HG03045 (cell line): ENCODE data around the gene NMRK2.
A peak's percentile ranks its signal among the peaks of the same experiment; 100 is the strongest.
"Not testable (repeated sequence)": the region's sequence is repeated elsewhere in the genome, so short reads cannot be mapped to it uniquely, and the experiment has no call there.

Experiments used
- ATAC-seq: cut with Tn5 transposase; IDR thresholded peaks from one replicate; pipeline ENCODE4 v1.9.1; 2021; ENCODE audit warnings: mild to moderate bottlenecking, moderate library complexity; ENCODE audit not compliant: unreplicated experiment

The NMRK2 gene

DNA sequence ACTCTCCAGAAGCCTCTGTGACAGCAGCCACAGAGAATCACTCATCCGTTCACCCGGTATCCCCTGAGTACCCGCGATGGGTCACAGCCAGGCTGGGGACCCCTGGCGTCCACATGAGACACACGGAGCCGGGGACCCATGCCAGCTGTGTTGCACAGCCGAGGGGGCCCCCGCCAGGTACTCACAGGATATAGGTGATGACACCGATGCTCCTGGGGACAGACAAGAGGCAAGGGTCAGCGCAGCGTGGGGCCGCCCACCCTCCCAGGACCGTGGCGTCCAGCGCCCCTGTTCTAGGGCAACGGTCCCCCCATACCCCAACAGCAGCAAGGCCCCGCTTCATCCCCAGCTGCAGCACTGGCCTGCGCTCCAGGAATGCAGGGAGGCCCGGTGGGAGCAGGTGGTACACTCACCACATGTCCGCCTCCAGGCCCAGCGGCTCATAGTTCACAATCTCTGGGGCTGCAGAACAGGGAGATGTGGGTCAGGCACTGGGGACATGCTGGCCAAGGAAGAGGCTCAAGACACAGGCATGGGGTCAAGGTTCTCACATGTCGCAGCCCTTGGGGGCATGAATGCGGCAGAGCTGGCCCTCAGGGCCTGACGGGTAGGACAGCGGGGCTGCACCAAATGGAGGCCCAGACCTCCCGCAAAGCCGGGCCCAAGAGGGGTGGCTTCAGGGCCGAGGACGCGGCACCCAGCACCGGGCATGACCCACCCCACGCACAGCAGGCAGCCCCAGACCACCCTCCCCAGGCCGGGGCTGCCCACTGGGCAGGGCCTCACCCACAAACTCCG is 30.8 kb downstream of the NMRK2 start:
- no peak for ATAC-seq

DNA sequence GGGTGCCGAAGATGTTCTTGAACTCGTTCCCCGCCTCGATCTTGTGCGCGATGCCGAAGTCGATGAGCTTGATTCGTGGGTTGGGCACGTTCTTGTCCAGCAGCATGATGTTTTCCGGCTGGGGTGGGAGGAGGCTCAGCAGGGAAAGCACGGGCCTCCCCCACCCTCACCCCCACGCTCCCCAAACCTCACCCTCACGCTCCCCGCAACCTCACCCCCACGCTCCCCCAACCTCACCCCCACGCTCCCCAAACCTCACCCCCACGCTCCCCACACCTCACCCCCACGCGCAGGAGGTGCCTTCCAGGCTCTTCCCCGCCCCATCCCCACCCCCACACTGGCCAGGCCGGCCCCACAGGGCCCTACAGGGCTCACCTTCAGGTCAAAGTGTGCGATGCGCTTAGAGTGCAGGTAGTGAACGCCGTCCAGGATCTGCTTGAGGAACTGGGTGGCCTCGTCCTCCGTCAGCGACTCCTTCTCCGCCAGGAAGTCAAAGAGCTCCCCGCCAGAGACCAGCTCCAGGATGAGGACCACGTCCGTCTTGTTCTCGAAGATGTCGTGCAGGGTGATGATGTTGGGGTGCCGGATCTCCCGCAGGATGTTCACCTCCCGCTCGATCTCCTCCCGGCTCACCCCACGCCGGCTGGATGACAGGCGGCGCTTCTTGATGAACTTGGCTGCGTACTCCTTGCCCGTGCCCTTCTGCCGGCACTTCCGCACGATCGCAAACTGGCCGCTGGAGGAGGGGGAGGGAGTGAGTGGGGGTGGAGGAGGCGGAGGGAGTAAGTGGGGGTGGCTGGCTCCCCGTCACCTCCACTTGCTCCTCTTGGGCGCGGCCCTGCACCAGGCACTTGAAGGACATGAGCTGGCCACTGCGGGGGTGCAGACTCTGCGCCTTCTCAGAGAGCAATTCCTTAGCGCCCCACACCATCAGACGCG is 31.7 kb downstream of the NMRK2 start:
- ATAC-seq = no peak

DNA sequence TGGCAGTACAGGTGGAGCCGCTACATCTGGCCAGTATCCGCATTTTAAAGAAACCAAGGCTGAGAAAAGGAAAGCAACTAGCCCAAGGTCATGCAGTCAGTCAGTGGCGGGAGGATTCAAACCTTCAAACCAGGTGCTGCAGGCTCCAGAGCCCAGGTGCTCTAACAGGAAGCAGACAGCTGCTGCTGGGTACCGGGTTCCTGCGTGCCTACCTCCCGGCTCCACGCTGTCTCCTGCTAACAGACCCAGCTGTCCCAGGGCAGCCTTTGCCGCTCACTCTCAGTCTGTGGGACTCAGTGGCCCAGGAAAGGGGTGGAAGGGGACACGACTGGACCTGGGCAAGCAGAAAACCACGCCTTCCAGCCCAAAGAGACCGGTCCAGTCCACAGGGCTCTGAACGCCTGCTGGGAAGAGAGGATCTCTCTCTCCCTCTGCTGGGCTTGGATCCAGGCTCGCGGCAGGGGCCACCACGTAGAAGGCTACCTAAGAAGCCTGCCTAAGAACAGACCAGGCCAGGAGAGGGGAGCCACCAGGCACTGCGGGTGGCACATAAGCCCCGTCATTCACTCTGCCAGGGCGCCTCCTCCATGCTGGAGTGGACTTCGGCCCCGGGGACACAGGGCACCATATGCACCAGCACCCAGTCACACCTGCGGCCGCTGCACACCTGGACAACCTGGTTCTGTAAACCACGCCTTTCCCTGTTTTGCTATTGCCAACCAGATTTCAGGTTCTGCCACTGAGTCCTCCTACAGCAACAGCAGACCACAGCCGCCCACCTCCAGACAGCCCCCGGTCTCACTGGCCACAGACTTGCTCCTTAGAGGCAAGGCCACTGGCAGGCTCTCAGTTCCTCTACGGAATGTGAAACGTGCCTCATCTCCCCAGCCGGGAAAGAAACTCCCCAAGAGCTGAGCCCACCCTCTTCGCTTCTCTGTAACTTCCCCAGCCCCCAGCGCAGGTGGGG is 33.5 kb downstream of the NMRK2 start:
- ATAC-seq = no peak

DNA sequence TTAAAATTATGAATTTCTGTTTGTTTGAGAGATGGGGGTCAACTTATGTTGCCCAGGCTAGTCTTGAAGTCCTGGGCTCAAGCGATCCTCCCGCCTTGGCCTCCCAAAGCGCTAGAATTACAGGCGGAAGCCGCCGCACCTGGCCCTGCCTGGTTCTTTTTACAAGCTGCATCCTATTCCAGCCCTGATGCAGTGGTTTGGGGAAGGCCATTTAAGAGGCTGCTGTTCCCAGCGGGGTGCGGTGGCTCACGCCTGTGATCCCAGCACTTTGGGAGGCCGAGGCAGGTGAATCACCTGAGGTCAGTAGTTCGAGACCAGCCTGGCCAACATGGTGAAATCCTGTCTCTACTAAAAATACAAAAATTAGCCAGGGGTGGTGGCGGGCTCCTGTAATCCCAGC is 35.1 kb downstream of the NMRK2 start:
- ATAC-seq = not testable (repeated sequence)

DNA sequence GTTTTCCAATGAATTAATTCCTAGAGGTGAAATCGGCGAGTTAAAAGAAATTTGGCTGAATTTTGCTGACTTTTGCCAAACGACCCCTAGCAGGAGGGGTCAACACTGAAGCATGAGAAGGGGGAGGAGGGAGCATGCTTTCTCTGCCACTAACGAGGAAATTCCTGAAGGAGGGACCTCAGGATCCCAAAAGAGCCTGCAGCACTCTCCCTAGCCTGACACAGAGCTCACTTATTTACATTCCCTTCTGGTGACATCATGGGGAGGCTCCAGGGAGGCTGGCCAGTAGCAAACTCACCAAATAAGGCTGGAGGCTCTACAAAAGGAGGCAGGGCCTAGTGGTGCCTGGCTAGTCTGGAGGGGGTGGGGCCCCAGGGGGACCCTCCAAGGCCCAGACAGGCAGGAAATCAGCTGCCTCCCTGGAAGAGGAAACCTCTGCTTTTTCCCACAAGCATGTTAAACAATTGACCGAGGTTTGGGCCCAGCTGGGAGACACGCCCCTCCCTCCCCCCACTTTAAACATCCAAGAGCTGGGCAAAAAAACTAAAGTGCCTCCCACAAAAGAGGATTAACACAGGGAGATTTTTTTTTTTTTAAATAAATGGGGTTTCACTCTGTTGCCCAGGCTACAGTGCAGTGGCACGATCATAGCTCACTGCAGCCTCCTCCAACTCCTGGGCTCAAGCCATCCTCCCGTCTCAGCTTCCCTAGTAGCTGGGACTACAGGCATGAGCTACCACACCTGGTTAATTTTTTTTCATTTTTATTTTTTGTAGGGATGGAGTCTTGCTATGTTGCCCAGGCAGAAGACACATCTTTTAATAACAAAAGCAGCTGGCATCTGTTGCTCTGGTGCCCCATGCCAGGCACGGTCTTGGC is 35.9 kb downstream of the NMRK2 start:
- no peak for ATAC-seq

DNA sequence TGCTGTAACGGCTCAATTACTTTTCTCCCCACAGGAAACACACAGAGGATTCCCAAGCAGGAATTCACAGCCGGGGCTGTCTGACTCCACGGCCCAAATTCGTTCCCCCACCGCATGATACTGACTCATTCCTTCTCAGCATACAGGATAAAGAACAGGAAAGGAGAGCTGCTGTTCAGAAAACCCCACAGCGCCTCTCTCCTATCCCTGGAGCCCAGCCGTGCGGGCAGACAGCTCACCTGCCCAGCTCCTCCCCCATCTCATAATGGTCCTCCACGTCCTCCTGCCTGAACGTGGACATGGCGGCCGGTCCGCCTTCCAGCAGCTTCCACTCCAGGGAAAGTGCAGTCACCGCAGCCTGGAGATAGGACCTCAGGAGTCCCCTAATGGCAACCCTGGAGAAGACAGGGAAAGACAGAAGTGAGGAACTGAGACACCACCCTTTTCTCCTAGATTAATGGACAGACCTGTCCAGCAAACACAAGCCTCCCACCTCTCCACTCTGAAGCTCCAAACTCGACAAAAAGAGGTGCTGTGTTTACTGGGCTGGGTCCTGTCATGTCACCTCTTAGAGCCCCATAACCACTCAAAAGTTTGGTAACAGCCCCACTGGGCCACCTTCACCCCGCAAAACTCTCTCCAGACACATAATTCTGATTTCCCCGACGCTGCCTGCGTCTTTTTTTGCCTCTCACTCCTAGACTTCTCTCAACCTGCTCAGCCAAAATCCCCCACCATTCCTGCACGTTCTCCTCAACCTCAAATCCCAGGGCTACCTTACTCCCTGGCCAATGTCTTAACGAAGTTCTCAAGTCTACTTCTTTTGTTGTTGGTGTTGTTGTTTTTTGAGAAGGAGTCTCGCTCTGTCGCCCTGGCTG is 36.8 kb downstream of the NMRK2 start:
- no peak for ATAC-seq

DNA sequence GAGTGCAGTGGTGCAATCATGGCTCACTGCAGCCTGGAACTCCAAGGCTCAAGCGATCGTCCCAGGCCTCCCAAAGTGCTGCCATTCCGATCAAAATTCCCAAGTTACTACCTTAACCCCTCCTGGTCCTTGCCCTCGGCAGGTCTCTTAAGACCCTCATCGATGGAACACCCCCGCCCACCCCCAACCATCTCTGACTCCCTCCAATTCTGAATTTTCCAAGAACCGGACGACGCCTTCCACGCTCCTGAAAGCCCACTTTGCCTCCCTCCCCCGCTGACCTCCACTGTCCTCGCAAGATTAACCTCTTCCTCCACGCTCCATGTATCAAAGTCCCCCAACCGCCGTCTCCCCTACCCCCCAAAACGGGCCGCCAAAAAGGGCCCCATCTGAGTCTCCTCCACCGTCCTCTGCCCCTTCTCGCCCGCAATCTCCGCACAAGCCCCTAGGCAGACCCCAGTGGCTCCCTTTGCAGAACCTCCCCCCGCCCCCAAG is 37.5 kb downstream of the NMRK2 start:
- ATAC-seq = no peak

DNA sequence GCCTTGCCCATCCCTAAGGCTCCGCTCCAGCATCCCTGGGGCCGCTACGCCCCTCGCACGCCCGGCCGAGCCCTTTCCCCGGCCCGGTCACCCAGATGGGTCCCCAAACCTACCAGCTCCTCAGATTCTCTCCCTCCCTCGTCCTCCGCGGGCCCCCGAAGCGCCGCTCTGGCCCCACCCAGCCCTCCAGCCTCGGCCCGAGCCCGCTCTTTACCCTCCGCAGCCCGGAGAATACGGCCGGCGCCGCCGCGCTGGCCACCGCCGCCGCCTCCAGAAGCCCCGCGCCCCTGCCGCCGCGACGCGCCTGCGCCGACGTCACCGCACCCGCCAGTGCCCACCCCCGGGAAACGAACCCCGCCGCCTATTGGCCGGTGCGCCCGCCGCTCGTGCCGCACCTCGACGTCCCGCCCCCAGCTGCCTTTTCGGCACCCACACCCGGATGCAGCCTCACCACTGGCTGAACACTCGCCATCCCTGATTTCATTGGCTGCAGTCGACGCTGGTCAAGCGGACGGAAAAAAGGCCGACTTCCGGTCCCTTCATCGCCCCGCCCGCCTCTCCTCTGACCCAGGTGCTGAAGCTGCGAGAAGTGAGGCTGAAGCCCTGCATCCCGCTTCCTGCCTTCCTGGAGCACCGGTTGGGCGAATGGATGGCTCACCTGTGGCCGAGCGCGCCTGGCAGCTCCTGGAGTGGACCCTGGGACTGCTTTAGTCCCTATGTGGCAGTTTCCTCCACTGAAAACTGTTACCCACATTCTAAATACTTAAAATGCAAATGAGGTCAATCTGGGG is 38.1 kb downstream of the NMRK2 start, which contains the start of gene DAPK3:
TSS of gene DAPK3 (minus strand) at position 292 of the 791 bp plus-strand sequence. CDS start 1,364 bp downstream, outside the sequence.
- peak; percentile 91 for ATAC-seq

DNA sequence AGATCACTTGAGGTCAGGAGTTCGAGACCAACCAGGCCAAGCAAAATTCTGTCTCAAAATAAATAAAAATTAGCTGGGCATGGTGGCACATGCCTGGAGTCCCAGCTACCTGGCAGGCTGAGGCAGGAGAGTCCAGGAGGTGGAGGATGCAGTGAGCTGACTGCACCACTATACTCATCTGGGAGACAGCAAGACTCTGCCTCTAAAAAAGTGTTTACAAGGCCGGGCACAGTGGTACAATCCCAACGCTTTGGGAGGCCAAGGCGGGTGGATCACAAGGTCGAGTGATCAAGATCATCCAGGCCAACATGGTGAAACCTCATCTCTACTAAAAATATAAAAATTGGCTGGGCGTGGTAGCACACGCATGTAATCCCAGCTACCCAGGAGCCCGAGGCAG is 42.3 kb downstream of the NMRK2 start:
- ATAC-seq = no peak

DNA sequence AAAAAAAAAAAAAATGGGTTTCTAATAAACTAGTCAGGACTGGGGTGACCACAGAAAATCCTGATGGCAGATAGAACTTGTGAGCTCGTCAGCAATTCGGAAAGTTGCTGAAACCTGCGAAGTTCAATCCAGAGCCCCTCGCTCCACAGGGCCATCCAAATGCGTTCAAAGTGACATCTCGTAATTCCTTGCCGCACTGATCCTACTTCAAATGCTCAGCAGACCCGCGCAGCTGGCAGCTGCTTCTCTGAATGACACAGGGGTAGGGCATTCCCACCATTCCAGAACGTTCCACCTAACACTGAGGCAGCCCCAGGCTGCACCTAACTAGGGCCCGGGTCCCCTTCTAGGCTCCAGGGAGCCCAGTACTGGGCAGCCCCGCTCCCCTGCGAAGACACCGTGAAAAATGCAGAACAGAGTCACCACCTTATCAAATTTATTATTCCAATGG is 42.8 kb downstream of the NMRK2 start:
- ATAC-seq = no peak

DNA sequence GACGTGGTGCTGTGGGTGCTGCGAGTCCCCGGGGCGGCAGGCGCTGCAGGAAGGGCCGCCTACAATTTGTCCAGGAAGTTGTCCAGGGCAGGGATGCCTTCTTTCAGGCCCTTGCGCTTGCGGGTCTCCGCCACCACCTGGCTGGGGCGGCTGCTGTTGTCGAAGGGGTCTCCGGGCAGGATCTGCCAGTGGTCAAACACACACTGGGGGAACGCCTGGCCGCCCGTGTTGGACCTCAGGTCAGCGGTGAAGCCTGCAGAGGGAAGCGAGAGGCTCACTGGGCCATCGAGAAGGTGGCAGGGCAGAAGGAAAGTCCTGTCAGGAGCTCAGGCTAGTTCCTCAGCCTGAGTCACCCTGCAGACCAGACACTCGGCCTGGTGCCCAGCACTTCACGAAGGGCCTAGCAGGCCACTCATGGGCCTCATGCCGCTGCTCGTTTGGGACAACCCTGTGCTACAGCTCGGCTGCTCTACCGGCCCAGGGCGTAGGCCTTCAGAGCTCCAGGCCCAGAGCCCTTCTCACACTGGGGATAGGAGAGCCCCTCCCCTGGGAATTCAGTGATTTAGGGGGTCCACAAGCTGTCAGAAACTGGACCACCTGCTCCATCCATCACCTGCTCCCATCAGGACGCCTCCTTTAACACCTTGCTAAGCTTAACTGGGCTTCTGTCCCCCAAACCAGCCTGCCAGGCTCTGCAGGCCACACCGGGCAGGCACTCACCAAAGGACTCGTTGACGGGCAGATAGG is 43.8 kb downstream of the NMRK2 start:
- ATAC-seq = no peak

DNA sequence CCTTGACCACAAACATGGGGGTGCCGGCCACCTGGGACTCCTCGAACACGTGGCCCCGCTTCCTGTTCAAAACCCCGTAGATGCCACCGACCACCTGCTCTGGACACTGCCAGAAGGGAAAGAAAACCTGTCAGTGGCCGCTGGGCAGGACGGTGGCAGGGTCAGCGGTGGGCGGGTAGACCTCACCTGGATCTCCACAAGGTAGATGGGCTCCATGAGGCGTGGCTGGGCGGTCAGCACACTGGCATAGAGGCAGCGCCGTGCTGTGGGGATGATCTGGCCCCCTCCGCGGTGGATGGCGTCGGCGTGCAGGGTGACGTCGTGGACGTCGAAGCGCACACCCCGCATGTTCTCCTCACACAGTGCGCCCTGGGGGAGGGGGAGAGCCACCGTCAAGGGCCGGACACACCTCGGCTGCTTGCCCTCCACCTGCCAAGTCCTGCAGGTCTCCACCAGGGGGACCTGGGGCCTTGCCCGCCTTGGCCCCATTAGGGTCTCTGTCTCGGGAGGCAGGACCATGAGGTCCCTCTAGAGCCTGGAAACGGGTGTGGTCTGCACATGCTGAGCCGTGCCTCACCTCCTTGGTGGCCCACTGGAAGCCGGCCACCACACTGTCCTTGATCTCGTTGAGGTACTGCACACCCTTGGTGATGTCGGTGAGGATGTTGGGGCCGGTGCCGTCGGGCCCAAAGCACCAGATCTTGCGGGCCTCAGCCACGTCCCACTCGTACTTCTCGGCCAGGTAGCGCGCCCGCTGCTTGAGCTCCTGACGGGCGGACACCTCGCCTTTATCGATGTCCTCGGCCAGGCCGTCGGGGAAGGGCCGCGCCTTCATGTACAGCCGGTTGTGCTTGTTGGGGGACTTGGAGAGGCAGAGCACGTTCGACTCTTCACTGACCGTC is 44.6 kb downstream of the NMRK2 start:
- ATAC-seq = no peak

DNA sequence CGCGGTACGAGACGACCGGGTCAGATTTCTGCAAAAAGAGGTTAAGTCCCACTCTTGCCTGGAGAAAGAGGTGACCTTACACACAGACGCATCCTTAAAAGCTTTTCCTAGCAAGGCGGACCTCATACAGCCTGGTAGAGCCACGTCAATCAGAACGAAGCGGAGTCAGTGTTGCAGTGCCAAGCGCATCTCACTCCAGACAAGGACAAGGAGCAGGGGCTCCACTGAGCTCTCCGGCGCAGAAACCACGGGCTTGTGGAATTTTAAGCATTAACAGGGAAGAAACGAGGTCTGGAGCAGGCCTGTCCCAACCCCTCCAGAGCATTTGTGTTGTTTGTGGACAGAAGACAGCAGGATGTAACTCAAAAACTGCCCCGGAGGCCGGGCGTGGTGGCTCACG is 45.3 kb downstream of the NMRK2 start:
- no peak for ATAC-seq

DNA sequence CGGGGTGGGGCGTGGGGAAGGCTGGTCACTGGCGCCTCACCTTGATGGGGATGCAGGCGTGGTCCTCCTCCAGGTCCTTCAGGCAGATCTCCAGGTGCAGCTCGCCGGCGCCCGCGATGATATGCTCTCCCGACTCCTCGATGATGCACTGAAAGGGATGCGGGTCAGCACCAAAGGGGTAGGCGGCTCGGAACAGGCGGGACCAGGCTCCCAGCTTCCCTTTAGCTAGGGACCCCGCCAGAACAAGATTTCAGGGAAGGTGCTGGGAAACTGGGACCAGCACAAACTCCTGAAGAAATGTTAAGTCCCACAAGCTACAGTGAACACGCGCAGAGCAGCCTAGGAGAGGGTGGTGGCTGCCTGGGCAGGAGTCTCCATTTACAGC is 46.4 kb downstream of the NMRK2 start:
- no peak for ATAC-seq

DNA sequence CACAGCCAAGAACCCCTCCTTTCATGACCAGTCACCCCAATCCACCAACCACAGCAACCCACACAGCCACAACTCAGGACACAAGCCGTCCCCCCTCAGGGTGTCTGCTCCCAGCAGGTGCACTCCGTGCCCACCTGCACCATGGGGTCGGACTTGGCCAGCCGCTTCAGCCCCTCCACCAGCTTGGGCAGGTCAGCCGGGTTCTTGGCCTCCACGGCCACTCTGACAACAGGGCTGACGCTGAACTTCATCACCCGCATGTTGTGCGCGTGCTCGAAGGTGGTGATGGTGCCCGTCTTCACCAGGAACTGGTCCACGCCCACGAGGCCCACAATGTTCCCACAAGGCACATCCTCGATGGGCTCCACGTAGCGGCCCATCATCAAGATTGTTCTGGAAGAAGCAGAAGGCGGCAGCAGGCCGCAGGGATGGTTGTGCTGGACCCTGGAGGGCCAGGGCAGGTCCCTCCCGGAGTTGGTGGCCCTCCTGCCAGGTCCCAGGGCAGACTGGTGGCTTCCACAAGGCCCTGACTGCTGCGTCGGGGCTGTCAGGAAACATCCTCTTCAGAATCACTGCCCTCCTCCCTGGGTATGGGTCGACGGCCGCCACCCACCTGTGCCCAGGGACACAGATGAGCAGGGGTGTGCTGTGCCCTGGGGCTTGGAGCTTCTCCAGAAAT is 46.9 kb downstream of the NMRK2 start:
- ATAC-seq = no peak
